Stimulated activated effector memory CD8-positive, alpha-beta T cell treated with anti-CD3 and anti-CD28 coated beads, Interleukin-12 subunit alpha, Interleukin-12 subunit beta, amount 100 ng/mL, for 72 hours (primary cell): ENCODE measurements around the gene SLC25A18.
"Not testable (repeated sequence)": the region's sequence is repeated elsewhere in the genome, so short reads cannot be mapped to it uniquely, and the experiment has no call there.

Source experiments
- ATAC-seq: fragments of 150-1000 bp; cut with Tn5 transposase; 2 replicates; pipeline ENCODE4 v1.10.0; 2021
- DNase-seq, 2 donors: peaks; one replicate each; pipeline ENCODE4 v3.0.0; 2021 to 2022; ENCODE audit warnings: low spot score in 2 of 2
- H3K27ac Mint-ChIP-seq: one replicate; pipeline ENCODE4 v1.8.0; 2022; ENCODE audit warnings: mild to moderate bottlenecking, mixed read lengths
- H3K36me3 Mint-ChIP-seq: one replicate; pipeline ENCODE4 v1.8.0; 2022; ENCODE audit warnings: mild to moderate bottlenecking, mixed read lengths
- H3K4me1 Mint-ChIP-seq: one replicate; pipeline ENCODE4 v1.8.0; 2022; ENCODE audit warnings: mixed read lengths
- H3K4me3 Mint-ChIP-seq: one replicate; pipeline ENCODE4 v1.8.0; 2022; ENCODE audit warnings: mild to moderate bottlenecking, mixed read lengths
- H3K9me3 Mint-ChIP-seq: one replicate; pipeline ENCODE4 v1.8.0; 2022; ENCODE audit warnings: mixed read lengths

SLC25A18 gene, protein sequence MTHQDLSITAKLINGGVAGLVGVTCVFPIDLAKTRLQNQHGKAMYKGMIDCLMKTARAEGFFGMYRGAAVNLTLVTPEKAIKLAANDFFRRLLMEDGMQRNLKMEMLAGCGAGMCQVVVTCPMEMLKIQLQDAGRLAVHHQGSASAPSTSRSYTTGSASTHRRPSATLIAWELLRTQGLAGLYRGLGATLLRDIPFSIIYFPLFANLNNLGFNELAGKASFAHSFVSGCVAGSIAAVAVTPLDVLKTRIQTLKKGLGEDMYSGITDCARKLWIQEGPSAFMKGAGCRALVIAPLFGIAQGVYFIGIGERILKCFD

DNA sequence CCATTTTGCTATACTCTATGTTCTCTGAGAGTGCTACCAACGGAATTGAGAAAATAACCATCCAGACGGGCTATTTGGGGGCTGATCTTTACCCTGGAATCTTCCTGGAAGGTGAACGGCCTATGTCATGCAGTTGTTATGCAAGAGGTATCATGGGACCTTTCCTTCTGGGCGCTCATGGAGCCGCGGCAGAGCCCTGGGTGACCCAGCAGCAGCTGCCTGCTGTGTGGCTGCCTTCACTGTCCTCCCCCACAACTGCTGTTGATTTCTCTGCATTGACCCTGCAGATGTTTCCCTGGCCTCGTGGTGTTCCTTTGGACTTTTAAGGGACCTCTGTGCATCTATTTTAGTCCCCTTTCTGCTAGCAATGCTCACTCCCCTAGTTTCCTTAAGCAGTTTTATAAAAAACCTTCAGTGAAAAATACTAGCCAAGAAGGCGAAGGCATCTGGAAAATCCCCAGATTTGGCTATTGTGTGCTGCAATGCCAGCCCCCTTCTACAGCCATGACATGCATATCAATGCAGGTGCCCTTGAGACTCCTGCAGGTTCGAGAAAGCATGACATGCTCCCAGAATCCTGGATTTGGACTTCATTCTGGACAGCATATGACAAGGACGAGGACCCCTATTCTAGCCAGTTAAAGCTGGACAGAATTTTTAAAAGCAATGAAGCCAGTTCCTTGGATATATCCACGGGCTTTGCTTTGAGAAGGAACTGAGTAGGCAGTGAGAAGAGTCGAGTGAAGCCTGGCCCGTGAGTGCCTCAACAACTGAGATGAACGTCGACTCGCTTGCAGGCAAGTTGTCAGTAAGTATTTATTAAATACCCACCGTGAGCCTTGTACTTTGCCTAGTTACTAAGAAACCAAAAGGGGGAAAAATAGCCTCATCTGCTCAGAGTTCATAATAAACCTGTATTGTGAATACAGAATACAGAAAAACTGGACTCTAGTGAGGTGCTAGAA, at the start of gene SLC25A18:
Gene SLC25A18 (plus strand): TSS at position 593 of the 965 bp plus-strand sequence. CDS start 16,447 bp downstream, outside the sequence.
- no peaks in the 10 kb centered on the region for H3K9me3 Mint-ChIP-seq
- no peaks in the 10 kb centered on the region for H3K4me1 Mint-ChIP-seq
- H3K27ac Mint-ChIP-seq, result no peak within 1 kb of the TSS
- ATAC-seq, result no peak
- no peak within 1 kb of the TSS for H3K4me3 Mint-ChIP-seq
- no peak for DNase-seq
- H3K36me3 Mint-ChIP-seq, result no peaks in the 10 kb centered on the region

- Mint-ChIP-seq H3K4me1 (no peaks in the 10 kb centered on the region), H3K36me3 (no peaks in the 10 kb centered on the region), H3K9me3 (no peaks in the 10 kb centered on the region), H3K27ac (no peak overlapping the region), H3K4me3 (no peak overlapping the region)
- ATAC-seq (no peak), DNase-seq (no peak)
Observed at GRCh38 chr22:17513612-17514011, 49.7 kb upstream of the SLC25A18 start.

DNA sequence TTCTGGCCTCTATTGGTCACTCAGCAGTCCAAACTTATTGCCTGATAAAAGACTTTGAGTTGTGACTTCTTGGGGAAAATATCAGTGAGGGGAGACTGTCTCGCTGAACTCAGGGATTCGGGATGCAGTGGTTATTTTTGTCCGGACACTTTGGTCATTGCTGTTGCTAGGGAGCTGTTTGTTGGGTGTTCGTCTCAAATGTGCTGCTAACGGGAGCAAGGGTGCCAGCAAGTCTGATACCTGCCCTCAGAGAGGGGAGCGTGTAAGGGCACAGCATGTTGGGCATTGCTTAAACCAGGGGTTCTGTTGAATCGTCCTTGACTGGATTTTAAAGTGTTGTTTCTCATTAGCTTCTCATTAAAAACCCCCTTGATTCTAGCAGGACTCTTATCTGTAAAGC, 49.2 kb upstream of the SLC25A18 start:
- Mint-ChIP-seq H3K36me3 (no peaks in the 10 kb centered on the region), H3K4me1 (no peaks in the 10 kb centered on the region), H3K27ac (no peak overlapping the region), H3K9me3 (no peaks in the 10 kb centered on the region), H3K4me3 (no peak overlapping the region)
- no peak for DNase-seq
- no peak for ATAC-seq

DNA sequence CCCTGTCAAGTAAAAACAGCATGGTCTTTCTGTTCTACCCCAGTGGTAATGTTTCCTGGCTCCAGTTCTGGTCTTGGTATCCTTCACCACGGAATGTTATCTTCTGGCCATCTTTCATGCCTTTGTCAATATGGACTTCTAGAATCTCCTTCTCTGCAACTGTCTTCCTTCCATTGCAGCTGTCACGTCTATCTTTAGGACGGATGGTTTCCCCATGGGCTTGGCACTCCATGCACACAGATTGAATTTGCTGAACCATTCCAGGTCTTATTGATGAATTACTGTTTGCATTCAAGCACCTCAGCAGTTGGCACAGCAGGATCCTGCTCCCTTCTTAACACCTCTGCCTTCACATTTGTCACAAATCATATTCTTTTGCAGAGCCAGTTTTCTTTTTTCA, 44.9 kb upstream of the SLC25A18 start:
- no peaks in the 10 kb centered on the region for H3K36me3 Mint-ChIP-seq
- no peaks in the 10 kb centered on the region for H3K9me3 Mint-ChIP-seq
- H3K27ac Mint-ChIP-seq, result no peak overlapping the region
- DNase-seq (no peak), ATAC-seq (no peak)
- no peak overlapping the region for H3K4me3 Mint-ChIP-seq
- no peaks in the 10 kb centered on the region for H3K4me1 Mint-ChIP-seq

DNA sequence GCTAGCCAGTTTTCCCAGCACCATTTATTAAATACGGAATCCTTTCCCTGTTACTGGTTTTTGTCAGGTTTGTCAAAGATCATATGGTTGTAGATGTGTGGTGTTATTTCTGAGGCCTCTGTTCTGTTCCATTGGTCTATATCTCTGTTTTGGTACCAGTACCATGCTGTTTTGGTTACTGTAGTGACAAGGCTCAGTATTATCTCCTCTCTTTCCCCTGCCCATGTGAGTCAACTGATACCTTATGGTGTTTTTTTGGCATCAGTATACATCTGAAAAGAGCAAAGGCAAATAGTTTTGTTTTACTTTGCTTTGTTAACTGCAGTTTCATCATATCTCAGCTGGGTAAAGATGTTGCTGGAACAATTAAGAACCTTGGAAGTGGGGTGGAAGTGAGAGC, 41.3 kb upstream of the SLC25A18 start:
- ATAC-seq, H3K36me3 Mint-ChIP-seq, H3K27ac Mint-ChIP-seq, H3K4me1 Mint-ChIP-seq, H3K9me3 Mint-ChIP-seq, DNase-seq, H3K4me3 Mint-ChIP-seq: not testable (repeated sequence)

DNA sequence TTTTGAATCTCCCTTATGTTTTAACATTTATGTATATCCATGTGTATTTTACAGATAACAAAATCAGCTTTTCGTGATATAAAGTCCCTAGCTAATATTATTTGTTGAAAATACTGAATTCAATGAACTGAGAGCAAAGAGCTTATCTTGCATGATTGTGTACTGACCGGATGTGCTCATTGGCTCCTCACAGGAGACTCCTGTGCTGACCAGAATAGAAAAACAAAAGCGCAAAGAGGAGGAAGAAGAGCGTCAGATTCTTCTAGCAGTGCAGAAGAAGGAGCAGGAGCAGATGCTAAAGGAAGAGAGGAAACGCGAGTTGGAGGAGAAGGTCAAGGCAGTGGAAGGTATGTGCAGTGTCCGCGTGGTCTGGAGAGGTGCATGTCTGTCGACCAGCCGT, 39.4 kb upstream of the SLC25A18 start:
- H3K4me3 Mint-ChIP-seq, result no peak overlapping the region
- H3K36me3 Mint-ChIP-seq, result no peaks in the 10 kb centered on the region
- no peak overlapping the region for H3K27ac Mint-ChIP-seq
- DNase-seq, result no peak
- ATAC-seq, result no peak
- peaks cover 6% of the 10 kb centered on the region for H3K4me1 Mint-ChIP-seq
- no peaks in the 10 kb centered on the region for H3K9me3 Mint-ChIP-seq

GRCh38 chr22:17536269-17536668, 27.0 kb upstream of the SLC25A18 start:
- DNase-seq, result no peak
- no peak overlapping the region for H3K27ac Mint-ChIP-seq
- no peaks in the 10 kb centered on the region for H3K4me1 Mint-ChIP-seq
- no peak overlapping the region for H3K4me3 Mint-ChIP-seq
- ATAC-seq, result no peak
- no peaks in the 10 kb centered on the region for H3K9me3 Mint-ChIP-seq
- no peaks in the 10 kb centered on the region for H3K36me3 Mint-ChIP-seq

DNA sequence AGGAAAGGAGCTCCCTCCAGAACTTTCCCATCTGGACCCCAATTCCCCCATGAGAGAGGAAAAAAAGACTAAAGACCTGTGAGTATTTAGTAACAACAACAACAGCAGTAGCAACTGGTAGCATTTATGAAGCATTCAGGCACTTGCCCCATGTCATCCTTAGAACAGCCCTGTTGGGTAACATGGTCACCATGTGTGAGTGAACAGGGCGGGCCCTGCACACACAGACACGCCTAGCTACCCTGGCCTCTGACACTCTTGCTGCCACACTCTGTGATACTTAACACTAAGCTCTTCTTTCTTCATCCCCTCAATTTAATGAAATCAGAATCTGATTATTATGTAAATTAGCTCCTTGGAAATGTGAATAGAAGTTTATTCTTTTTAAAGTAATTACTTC, 26.1 kb upstream of the SLC25A18 start:
- Mint-ChIP-seq H3K27ac (no peak overlapping the region), H3K36me3 (no peaks in the 10 kb centered on the region), H3K4me1 (no peaks in the 10 kb centered on the region), H3K9me3 (no peaks in the 10 kb centered on the region), H3K4me3 (no peak overlapping the region)
- DNase-seq (no peak), ATAC-seq (no peak)

DNA sequence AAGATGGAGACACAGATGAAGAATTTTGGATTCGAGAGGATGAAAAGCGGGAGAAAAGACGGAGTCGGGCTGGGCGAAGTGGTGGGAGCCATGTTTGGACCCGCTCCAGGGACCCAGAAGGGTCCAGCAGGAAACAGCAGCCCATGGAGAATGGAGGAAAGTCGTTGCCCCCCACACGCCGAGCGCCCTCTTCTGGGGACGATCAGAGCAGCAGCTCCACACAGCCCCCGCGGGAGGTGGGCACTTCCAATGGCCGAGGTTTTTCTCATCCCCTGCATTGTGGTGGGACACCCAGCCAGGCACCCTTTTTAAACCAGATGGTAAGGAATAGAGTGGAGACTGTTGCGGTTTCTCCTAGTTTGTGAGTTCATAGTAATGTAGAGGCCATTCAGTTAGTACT, 22.8 kb upstream of the SLC25A18 start:
- Mint-ChIP-seq H3K27ac (no peak overlapping the region), H3K36me3 (no peaks in the 10 kb centered on the region), H3K4me3 (no peak overlapping the region), H3K4me1 (no peaks in the 10 kb centered on the region), H3K9me3 (no peaks in the 10 kb centered on the region)
- DNase-seq (no peak), ATAC-seq (no peak)

GRCh38 chr22:17541476-17541875, 21.8 kb upstream of the SLC25A18 start:
- Mint-ChIP-seq H3K27ac (no peak overlapping the region), H3K4me3 (no peak overlapping the region), H3K9me3 (no peaks in the 10 kb centered on the region), H3K4me1 (no peaks in the 10 kb centered on the region), H3K36me3 (no peaks in the 10 kb centered on the region)
- ATAC-seq (no peak), DNase-seq (no peak)

GRCh38 chr22:17542452-17542851, 20.8 kb upstream of the SLC25A18 start:
- H3K27ac Mint-ChIP-seq, result no peak overlapping the region
- H3K9me3 Mint-ChIP-seq, result no peaks in the 10 kb centered on the region
- H3K4me1 Mint-ChIP-seq, result no peaks in the 10 kb centered on the region
- no peaks in the 10 kb centered on the region for H3K36me3 Mint-ChIP-seq
- no peak for DNase-seq
- no peak overlapping the region for H3K4me3 Mint-ChIP-seq
- ATAC-seq, result no peak

DNA sequence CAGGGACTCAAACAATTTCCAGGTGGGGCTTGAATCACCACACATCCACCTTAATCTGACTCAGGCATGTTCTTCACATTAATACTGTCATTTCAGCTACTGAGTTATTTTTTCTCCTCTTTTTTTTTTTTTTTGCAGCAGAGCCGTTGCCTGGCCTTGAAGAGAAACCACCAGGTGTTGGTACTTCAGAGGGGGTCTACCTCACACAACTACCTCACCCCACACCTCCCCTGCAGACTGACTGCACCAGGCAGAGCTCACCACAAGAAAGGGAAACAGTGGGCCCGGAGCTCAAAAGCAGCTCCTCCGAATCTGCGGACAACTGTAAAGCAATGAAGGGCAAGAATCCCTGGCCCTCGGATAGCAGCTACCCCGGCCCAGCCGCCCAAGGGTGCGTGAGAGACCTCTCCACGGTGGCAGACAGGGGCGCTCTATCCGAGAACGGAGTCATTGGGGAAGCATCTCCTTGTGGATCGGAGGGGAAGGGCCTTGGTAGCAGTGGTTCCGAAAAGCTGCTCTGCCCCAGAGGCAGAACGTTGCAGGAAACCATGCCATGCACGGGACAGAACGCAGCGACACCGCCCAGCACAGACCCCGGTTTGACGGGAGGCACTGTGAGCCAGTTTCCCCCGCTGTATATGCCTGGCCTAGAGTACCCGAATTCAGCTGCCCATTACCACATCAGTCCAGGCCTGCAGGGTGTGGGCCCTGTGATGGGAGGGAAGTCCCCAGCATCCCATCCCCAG, 15.1 kb upstream of the SLC25A18 start:
- no peaks in the 10 kb centered on the region for H3K4me1 Mint-ChIP-seq
- no peak overlapping the region for H3K27ac Mint-ChIP-seq

DNA sequence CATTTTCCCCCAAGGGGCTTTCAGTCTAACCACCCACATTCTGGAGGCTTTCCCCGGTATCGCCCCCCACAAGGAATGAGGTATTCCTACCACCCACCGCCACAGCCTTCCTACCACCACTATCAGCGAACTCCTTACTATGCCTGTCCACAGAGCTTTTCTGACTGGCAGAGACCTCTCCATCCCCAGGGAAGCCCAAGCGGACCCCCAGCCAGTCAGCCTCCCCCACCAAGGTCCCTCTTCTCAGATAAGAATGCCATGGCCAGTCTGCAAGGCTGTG, 14.6 kb upstream of the SLC25A18 start:
- DNase-seq, result no peak
- no peak overlapping the region for H3K4me3 Mint-ChIP-seq
- H3K9me3 Mint-ChIP-seq, result no peaks in the 10 kb centered on the region
- no peak overlapping the region for H3K27ac Mint-ChIP-seq
- no peaks in the 10 kb centered on the region for H3K4me1 Mint-ChIP-seq
- ATAC-seq, result no peak
- H3K36me3 Mint-ChIP-seq, result no peaks in the 10 kb centered on the region

More for the DNA sequence above, 15.1 kb upstream of the SLC25A18 start:
- no peak for ATAC-seq
- Mint-ChIP-seq H3K9me3 (no peaks in the 10 kb centered on the region), H3K4me3 (no peak overlapping the region), H3K36me3 (no peaks in the 10 kb centered on the region)
- DNase-seq, result no peak

DNA sequence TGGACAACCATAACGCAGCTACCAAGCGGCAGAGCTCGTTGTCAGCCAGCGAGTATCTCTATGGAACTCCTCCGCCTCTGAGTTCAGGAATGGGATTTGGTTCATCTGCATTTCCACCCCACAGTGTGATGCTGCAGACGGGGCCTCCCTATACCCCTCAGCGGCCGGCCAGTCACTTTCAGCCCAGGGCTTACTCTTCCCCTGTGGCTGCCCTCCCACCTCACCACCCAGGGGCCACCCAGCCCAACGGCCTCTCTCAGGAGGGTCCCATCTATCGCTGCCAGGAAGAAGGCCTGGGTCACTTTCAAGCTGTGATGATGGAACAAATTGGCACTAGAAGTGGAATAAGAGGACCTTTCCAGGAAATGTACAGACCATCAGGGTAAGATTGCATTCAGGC, 14.1 kb upstream of the SLC25A18 start:
- H3K9me3 Mint-ChIP-seq, result no peaks in the 10 kb centered on the region
- no peaks in the 10 kb centered on the region for H3K4me1 Mint-ChIP-seq
- H3K4me3 Mint-ChIP-seq, result no peak overlapping the region
- ATAC-seq (no peak), DNase-seq (no peak)
- H3K27ac Mint-ChIP-seq, result no peak overlapping the region
- H3K36me3 Mint-ChIP-seq, result no peaks in the 10 kb centered on the region

GRCh38 chr22:17549655-17550054, 13.6 kb upstream of the SLC25A18 start:
- no peak for DNase-seq
- no peak for ATAC-seq
- Mint-ChIP-seq H3K27ac (no peak overlapping the region), H3K36me3 (no peaks in the 10 kb centered on the region), H3K9me3 (no peaks in the 10 kb centered on the region), H3K4me1 (no peaks in the 10 kb centered on the region), H3K4me3 (no peak overlapping the region)
